ENCODE results near the gene ZSCAN31.
"Not testable (repeated sequence)": the region's sequence is repeated elsewhere in the genome, so short reads cannot be mapped to it uniquely, and the experiment has no call there.

Gene ZSCAN31

DNA sequence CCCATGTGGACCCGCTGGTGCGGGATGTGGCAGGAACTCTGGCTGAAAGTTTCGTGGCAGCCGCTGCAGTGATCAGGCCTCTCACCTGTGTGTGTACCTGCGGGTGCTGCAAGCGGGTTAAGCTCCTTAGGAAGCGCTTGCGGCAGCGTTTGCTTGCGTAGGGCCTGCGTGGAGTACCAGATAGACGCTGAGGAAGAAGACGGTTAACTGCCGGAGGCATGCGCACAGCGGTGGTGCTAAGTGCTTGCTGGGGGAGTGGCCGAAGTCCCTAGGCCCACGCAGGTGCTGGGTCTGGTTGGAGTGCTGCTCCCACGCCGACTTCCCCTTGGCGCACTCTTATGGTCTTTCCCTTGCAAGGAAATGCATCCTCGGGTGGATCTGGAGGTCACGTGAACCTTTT lies 23.0 kb downstream of the ZSCAN31 start:
- no peak for DNase-seq

DNA sequence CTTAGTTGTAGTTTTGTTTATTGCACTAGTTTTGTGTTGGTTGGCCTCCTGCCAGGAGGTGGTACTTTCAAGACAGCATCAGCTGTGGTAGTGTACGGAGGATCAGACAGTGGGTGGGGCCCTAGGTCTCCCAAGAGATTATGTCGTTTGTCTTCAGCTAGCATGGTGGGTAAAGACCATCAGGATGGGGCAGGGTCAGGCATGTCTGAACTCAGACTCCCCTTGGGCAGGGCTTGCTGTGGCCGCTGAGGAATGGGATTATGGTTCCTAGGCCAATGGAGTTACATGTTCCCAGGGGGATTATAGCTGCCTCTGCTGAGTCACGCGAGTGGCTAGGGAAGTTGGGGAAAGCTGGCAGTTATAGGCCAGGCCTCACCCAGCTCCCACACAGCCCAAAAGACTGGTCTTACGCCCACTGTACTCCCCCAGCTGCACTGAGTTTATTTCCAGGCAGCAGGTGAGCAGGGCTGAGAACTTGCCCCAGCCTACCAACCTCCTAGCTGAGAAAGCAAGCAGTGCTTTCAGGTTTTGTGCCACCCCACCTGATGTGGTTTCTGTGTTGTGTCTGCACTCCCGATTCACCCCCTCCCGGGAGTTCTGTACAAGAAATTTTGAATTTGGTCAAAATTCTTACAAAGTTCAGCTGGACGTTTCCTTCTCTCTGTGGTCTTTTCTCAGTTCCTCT lies 24.7 kb downstream of the ZSCAN31 start:
- peak; percentile 11 for DNase-seq

DNA sequence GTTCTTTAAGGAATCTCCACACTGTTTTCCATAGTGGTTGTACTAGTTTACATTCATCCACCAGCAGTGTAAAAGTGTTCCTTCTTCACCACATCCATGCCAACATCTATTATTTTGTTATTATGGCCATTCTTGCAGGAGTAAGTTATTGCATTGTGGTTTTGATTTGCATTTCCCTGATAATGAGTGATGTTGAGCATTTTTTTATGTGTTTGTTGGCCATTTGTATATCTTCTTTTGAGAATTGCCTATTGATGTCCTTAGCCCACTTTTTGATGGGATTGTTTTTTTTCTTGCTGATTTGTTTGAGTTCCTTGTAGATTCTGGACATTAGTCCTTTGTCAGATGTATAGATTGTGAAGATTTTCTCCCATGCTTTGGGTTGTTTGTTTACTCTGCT lies 29.6 kb downstream of the ZSCAN31 start:
- not testable (repeated sequence) for DNase-seq

DNA sequence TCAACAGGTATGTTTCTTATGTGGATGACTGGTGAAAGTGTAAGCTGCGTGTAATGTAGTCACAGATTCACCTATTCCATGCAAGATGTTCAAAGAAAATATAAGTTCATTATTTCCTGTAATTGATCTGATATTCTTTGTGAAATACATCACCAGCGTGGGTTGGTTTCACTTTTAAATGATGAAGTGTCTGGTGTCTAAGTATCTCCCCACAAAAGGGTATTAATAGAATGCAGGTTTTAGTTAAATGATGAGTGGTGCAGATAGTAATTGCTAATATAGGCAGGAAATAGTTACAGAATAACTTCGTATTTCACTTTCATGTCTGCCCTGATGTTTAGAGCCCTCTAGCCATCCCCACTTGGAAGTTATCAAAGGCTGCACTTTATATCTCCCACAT lies 32.4 kb downstream of the ZSCAN31 start:
- no peak for DNase-seq

DNA sequence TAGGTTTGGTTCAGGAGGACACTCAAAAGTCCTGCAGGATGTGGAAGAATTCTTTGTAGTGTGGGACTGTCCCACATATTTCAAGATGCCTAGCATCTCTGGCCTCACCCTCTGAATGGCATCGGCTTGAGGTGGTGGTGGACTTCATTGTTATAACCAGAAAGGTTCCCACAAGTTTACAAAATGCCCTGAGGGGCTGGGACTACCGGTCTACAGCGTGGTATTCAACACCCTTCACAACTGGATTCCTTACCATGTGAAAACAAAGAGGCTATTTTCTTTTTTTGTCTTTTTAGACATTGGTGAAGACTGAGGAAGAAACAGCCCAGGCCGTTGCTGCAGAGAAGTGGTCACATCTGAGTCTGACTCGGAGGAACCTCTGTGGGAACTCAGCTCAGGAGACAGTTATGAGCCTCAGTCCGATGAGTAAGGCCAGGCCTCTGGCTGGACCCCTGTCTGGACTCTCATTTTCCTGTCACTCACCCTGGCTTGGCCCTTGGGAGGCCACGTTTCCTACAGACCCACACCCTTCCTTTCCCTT lies 39.4 kb downstream of the ZSCAN31 start:
- DNase-seq: no peak

DNA sequence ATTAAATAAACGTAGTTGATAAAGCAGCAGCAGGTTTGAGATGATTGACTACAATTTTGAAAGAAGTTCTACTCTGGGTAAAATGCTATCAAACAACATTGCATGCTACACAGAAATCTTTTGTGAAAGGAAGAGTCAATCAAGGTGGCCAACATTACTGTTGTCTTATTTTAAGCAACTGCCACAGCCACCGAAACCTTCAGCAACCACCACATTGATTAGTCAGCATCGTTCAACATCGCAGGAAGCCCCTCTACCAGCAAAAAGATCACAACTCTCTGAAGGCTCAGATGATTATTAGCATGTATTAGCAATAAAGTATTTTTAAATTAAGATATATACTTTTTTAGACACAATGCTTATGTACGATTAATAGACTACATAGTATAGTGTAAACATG lies 40.6 kb downstream of the ZSCAN31 start:
- DNase-seq: no peak

DNA sequence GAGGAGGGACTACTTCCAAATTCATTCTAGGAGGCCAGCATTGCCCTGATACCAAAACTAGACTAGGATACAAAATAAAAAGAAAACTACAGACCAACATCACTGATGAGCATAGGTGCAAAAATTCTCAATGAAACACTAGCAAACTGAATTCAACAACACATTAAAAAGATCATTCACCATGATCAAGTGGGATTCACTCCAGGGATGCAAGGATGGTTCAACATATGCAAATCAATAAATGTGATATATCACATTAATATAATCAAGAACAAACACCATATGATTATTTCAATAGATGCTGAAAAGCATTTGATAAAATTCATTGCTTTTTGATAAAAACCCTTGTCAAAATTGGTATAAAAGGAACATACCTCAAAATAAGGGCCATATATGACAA lies 44.4 kb downstream of the ZSCAN31 start:
- no peak for DNase-seq

DNA sequence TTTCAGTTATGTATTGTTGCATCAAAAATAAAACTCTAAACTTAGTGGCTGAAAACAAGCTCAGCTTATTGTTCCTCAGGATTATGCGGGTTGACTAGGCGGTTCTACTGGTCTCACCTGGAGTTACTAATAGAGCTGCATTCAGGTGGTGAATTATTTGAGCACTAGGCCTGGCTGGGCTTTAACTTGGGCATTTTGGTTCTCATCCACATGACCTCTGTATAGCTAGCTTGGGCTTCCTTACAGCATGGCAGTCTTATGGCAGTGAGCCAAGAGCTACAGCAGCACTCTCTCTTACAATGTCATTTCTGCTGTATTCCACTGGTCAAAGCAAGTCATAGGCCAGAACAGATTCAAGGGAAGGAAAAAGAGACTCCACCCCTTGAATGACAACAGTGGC lies 53.0 kb downstream of the ZSCAN31 start:
- DNase-seq: no peak

GRCh38 chr6:28281288-28282064 lies 54.5 kb downstream of the ZSCAN31 start, which contains the start of gene PGBD1:
TSS of gene PGBD1 (plus strand) at chr6:28281572. CDS start at chr6:28283814, 2,242 bp downstream.
- peak; percentile 89 for DNase-seq

DNA sequence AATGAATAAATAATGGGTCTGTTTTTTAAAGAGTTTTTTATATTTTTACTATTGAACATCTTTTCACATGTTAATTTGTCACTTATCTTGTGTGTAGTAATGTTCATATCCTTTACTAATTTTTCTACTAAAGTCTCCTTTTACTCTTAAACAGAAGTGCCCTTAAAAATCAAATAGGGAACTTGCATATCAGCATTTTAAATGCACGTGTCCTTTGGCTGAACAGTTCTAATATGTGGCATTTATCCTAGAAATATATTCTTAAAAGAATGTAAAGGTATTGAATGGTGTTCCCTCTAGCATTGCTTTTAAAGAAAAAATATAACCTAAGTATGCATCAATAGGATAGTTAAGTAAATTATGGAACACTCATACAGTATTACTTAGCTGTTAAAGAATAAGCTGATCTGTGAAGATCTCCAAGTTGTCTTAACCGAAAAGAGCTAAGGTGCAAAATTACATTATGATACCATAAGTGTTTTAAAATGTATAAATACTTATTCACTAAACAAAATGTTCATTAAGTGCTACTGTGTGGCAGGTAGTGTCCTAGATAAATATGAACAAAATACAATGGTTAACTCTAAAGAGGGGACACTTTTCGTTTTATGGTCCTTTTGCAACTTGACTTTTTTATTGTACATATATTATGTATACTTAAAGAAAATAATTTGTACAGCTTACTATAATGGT lies 55.2 kb downstream of the ZSCAN31 start:
- DNase-seq: no peak

DNA sequence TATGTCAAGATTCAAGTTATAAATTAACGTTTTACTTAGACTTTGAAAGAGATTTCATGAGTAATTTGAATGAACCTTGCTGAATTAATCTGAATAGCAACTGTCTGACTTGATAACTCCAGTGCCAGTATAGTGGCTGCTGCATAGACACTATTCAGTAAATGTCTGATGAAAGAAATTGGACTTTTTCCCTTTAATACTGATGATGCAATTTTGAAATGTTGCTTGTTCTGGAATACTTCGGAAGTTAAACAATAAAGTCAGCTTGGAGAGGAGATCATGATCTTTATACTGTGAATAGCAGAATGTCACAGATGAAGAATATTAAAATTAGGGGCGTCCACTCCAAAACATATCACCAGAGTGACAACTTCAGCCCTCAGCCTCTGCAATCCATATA lies 58.2 kb downstream of the ZSCAN31 start:
- no peak for DNase-seq

GRCh38 chr6:28274888-28275287 lies 61.1 kb downstream of the ZSCAN31 start:
- DNase-seq: no peak

All from eye (tissue), 1 donor.